BE2C (cell line): ENCODE measurements around the gene SAMSN1.
"Not testable (repeated sequence)": the region's sequence is repeated elsewhere in the genome, so short reads cannot be mapped to it uniquely, and the experiment has no call there.

ENCODE experiments used
- DNase-seq: peaks from one replicate; pipeline ENCODE4 v3.0.0-alpha.2; 2020
- H3K27me3 ChIP-seq: fragments of 250-450 bp; sonication (Bioruptor Pico); 2 replicates; pipeline ENCODE4 v1.5.1; 2020; ENCODE audit warnings: mild to moderate bottlenecking
- H3K36me3 ChIP-seq: fragments of 250-450 bp; sonication (Bioruptor Pico); 2 replicates; pipeline ENCODE4 v1.5.1; 2020; ENCODE audit warnings: mild to moderate bottlenecking
- H3K4me1 ChIP-seq: fragments of 250-450 bp; sonication (Bioruptor Pico); 2 replicates; pipeline ENCODE4 v1.5.1; 2020
- H3K4me3 ChIP-seq: 2 replicates; pipeline ENCODE4 v1.5.1; 2011; ENCODE audit warnings: low read depth, low read length
- H3K9me3 ChIP-seq: fragments of 250-450 bp; sonication (Bioruptor Pico); 2 replicates; pipeline ENCODE4 v1.5.1; 2020
- TF ChIP-seq, protein P1 (sequence below): IDR thresholded peaks from 2 replicates; pipeline ENCODE4 v1.5.1; 2012; ENCODE audit warnings: mild to moderate bottlenecking, low read depth, low read length

SAMSN1 gene

DNA sequence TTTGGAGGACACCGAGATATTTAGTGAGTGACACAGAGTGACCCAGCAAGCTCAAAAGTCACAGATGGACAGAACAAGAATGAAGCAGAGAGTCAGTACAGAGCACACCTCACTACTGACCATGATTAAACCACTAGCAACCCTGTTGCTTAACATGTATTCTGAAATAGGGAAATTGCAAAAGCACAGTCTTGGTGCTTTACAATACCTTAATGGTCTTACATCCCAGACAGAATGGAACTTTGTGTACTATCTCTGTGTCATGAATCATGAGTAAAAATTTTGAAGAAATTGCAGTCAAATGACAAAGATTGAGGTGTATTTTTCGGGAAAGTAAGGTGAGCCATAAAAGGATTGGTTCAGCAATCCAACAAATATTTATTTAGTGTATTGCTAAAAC lies 2.7 kb upstream of the SAMSN1 start:
- no peak for DNase-seq
- no peaks in the 10 kb centered on the region for H3K9me3 ChIP-seq
- no peak overlapping the region for H3K4me3 ChIP-seq
- TF ChIP-seq, protein P1, sequence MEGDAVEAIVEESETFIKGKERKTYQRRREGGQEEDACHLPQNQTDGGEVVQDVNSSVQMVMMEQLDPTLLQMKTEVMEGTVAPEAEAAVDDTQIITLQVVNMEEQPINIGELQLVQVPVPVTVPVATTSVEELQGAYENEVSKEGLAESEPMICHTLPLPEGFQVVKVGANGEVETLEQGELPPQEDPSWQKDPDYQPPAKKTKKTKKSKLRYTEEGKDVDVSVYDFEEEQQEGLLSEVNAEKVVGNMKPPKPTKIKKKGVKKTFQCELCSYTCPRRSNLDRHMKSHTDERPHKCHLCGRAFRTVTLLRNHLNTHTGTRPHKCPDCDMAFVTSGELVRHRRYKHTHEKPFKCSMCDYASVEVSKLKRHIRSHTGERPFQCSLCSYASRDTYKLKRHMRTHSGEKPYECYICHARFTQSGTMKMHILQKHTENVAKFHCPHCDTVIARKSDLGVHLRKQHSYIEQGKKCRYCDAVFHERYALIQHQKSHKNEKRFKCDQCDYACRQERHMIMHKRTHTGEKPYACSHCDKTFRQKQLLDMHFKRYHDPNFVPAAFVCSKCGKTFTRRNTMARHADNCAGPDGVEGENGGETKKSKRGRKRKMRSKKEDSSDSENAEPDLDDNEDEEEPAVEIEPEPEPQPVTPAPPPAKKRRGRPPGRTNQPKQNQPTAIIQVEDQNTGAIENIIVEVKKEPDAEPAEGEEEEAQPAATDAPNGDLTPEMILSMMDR: no peak
- no peaks in the 10 kb centered on the region for H3K4me1 ChIP-seq
- H3K27me3 ChIP-seq: no peaks in the 10 kb centered on the region
- H3K36me3 ChIP-seq: no peaks in the 10 kb centered on the region

DNA sequence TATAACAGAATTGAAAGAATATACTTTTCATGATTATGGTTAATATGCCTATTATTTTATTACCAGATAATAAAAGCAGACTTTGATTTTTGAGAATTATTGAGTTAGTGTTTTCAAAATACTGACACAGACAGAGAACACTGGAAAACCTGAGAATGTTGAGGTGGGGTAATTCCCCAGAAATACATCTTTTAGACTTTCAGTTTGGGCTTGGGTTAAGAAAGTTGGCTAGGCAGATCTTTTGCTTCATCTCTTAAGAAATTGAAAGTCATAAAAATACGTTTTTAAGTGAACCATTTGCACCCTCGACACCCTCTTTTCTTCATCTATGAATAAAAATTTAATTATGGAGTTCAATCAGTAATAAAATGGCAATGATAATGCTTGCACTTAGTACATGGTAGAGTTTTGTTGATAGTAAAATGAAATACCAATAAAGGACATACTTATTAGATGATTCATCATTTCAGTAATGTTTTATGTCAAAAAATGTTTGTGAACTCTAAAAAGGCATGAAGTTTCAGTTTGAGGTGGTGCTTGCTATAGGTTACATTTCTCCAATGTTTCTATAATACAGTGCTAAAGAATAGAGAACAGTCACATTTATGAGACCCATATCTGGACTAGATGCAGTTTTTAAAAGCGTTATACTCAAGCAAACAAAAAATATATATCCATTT lies 1.9 kb upstream of the SAMSN1 start:
- H3K36me3 ChIP-seq: no peaks in the 10 kb centered on the region
- TF ChIP-seq, protein P1: no peak
- H3K9me3 ChIP-seq: no peaks in the 10 kb centered on the region
- DNase-seq: no peak
- H3K4me1 ChIP-seq: no peaks in the 10 kb centered on the region
- no peaks in the 10 kb centered on the region for H3K27me3 ChIP-seq
- H3K4me3 ChIP-seq: no peak overlapping the region

DNA sequence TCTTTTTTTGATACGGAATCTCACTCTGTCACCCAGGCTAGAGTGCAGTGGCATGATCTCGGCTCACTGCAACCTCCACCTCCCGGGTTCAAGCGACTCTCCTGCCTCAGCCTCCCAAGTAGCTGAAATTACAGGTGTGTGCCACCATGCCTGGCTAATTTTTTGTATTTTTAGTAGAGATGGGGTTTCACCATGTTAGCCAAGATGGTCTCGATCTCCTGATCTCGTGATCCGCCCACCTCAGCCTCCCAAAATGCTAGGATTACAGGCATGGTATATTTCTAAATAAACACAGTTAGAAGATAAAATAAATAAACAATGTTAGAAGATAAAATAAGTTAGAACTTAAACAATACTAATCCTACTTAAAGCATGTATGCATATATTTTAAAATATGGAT lies 604 bp upstream of the SAMSN1 start:
- not testable (repeated sequence) for H3K36me3 ChIP-seq, H3K4me1 ChIP-seq, H3K4me3 ChIP-seq, H3K27me3 ChIP-seq, DNase-seq, H3K9me3 ChIP-seq

DNA sequence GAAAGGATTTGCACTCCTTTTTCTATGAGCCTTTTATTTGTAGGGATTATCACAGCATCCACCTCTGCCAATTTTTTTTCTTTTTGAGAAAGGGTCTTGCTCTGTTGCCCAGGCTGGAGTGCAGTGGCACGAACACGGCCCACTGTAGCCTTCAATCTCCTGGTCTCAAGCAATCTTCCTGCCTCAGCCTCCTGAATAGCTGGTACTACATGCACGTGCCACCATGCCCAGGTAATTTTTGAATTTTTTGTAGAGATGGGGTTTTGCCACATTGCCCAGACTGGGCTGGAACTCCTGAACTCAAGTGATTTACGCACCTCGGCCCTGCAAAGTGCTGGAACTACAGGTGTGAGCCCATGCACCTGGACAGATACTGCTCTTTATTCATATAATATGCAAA lies 2.1 kb downstream of the SAMSN1 start:
- TF ChIP-seq, protein P1: no peak
- no peak overlapping the region for H3K4me3 ChIP-seq

DNA sequence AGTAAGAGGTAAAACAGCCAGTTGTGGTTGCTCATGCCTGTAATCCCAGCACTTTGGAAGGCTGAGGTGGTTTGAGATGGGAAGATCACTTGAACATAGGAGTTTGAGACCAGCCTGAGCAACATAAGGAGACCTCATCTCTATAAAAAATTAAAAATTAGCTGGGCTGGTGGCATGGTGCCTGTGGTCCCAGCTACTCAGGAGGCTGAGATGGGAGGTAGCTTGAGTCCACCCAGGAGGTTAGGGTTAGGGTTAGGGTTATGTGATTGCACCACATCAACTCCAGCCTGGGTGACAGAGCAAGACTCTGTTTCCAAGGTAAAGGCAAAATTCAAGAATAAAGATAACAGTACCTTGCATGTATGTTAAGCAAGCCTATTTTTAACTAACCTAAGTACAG lies 3.5 kb downstream of the SAMSN1 start:
- no peaks in the 10 kb centered on the region for H3K27me3 ChIP-seq
- H3K4me3 ChIP-seq: no peak overlapping the region
- TF ChIP-seq, protein P1: no peak
- DNase-seq: no peak
- no peaks in the 10 kb centered on the region for H3K4me1 ChIP-seq
- H3K36me3 ChIP-seq: no peaks in the 10 kb centered on the region
- H3K9me3 ChIP-seq: no peaks in the 10 kb centered on the region

More for the DNA sequence above, 2.1 kb downstream of the SAMSN1 start:
- Histone ChIP-seq H3K27me3 (no peaks in the 10 kb centered on the region), H3K9me3 (no peaks in the 10 kb centered on the region), H3K36me3 (no peaks in the 10 kb centered on the region), H3K4me1 (no peaks in the 10 kb centered on the region)
- no peak for DNase-seq

DNA sequence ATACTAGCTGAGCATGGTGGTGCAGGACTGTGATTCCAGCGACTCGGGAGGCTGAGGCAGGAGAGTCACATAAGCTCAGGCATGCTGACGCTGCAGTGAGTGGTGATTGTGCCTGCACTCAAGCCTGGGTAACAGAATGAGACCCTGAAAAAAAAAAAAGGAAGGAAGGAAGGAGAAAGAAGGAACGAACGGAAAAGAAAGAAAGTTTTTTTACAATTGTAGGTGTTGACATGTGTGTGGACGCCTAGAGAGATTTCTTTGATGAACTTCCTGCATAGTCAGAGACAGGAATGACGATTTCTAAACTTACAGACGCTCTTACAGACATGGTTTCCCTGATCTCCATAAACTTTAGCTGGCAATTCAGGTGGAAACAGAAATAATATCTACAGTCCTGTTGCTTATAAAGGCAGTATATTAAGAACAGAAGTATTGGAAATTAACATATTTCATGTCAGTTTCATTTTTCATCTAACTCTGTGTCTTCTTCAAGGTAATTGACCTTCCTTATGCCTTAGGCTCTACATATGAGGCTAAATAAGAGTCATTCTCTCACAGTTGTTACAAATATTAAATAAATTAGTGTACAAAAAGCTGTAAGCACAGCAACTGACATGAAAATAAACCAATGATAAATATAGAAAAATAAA lies 4.1 kb downstream of the SAMSN1 start:
- H3K27me3 ChIP-seq: no peaks in the 10 kb centered on the region
- no peak overlapping the region for H3K4me3 ChIP-seq
- H3K9me3 ChIP-seq: no peaks in the 10 kb centered on the region
- no peaks in the 10 kb centered on the region for H3K36me3 ChIP-seq
- no peak for DNase-seq
- H3K4me1 ChIP-seq: no peaks in the 10 kb centered on the region
- TF ChIP-seq, protein P1: no peak
